Central memory CD4-positive, alpha-beta T cell (primary cell): ENCODE measurements around the gene POU2AF1.

Source experiments
- DNase-seq: peaks from one replicate; pipeline ENCODE4 v3.0.0; 2022

The POU2AF1 gene

DNA sequence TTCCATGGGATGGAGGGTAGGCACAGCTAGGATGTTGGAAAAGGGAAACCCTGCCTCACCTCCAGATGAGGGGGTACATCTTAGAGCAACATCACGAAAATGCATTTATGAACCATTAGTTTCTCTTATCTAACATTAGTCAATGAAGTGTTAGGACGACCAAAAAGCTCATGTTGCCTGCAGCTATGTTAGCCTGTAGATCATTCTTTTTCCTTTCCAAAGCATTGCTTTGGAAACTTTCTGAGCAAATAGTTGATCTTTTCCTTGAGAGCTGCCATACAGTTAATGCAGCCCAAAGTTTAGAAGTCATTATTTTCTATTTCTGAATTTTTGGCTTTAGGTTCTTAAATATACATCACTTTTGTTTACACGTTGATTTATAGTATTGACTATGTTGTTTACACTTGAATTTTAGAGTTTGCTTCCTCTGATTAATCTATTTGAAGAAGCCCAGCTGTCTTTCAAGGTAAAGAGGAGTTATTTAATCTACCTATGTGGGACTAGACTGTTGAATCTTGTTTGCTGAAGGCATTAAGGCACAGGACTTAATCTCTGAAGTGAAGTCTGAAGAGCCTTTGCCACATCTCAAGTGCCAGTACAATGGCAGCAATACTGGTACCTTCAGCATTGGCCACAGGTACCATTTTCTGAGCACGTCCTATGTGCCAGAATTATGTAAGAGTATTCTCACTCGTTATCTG, 69.7 kb downstream of the POU2AF1 start:
- no peak for DNase-seq

DNA sequence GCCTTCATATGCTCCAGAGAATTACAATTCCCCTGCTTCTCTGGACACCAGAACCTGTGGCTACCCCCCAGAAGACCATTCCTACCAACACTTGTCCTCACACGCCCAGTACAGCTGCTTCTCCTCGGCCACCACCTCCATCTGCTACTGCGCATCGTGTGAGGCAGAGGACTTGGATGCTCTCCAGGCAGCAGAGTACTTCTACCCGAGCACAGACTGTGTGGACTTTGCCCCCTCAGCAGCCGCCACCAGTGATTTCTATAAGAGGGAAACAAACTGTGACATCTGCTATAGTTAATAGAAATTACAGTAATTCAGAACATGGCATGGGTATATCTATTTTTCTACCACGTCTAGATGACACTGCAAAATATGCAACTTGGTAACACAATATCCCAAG, 70.9 kb downstream of the POU2AF1 start:
- DNase-seq: no peak

DNA sequence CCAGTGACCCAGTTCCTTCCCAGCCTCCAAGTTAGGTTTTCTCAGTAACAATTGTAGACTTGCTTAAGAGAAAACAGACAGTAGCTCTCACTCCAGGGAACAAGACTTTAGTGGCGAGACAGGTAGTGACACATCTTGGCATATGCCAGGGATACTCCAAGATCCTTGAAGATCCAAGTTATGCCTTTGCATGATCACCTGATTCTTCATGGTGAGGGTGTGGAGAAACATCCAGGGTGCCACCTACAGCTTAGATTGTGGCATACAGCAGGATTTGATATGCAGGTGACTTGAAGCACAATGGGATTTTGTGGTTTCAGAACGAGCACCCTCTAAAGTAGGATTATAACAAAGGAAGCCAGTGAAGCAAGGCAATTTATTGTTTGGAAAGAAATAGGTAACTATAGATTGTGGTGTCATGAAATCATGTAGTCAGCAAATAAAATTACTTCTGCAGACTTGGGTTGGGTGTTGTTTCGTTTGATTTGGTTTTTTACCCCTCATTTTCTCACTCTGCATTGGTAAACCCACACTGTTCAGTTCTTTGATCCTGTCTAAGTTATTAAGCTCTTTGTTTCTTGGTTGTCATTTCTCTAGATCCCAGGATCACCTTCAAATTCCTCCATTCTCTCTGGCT, 71.5 kb downstream of the POU2AF1 start:
- no peak for DNase-seq

DNA sequence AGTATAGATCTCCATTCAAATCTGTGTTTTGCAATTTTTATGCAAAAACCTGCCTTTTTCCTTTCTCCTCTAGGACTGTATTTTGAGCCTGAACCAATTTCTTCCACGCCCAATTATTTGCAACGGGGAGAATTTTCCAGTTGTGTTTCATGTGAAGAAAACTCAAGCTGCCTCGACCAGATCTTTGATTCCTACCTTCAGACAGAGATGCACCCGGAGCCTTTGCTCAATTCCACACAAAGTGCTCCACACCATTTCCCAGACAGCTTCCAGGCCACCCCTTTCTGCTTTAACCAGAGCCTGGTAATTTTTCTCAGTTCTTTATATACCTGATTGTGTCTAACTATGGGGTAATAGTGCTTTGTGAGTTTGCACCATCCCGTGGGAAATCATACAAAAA, 72.8 kb downstream of the POU2AF1 start:
- DNase-seq: no peak

DNA sequence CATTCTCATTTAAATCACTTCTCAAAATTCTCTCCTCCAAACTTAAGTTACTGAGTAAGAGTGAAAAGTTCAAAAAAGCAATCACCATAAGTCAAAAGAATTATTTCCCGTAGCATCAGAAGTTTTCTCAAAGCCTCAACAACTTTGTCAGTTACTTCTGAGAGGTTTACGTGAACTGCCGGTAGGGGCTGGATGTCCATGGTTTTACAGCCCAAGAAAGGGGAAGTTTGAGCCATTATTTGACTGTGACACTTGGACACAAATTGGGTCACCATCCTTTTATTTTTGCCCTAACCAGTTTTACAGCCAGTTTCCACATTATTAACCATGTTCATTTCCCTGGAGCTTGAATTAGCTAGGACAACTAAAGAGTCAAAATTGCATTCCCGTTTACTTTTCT, 73.2 kb downstream of the POU2AF1 start:
- DNase-seq: no peak

DNA sequence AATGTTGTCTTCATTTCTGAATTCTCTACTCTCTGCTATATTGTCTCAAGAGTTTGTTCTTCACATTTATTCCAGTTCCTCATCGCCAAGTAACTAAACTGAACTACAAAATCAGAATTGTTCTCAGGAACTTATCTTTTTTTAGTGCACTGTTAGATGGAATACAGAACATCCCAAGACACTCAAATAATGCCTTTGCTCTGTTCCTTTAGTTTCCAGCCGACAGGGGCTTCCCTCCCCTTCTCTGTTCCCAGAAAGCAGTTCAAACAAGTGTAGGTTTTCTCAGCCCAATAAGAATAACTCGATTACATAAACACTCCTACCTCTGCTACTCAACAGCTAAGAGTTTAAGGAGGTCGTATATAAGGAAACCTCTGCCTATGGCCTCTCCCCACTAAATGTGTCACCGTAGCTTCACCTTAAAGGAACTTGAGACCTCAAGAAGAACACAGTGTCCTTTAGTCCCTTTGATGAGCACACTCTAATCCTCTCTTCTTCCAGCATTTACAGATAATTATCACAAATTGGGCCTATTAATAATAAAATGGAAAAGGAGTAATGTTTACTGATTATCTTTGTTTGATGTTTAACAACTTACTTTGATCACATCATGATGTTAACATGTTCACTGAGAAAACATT, 73.8 kb downstream of the POU2AF1 start:
- DNase-seq: no peak

DNA sequence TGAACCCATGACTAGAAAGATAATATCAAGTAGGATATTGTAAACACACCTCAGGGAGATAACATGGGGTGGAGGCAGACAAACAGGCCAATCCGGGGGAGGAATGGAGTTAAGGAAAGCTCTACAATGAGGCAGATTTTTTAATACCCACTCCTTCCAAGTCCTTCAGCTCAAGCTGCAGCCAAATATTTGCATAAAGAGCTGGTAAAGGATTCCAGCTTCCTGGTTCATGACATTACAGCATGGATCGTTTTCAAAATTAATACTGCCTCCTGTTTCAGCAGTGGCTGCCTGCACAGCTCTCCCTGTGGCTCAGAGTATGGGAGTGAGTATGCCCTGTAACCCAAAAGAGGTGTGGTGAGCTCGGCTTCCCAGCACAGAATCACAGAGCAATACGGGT, 75.6 kb downstream of the POU2AF1 start:
- DNase-seq: no peak

DNA sequence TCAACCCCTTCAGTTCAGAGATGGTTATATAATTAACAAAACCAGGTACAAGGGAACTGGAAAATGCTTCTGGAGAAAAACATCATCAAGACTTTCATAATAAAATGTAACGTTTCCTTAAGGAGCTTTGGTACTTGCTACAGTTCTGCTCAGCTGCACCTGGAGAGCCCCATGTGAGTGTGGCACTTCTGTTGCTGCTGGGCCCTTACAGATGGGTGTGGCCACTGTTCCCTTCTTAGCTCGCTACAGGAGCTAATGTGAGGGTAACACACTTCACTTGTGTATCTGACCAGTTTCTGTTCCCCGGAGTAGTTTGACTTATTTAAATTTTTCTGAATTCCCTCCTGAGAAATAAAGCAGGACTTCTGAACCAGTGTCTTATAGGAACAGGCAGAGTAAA, 76.8 kb downstream of the POU2AF1 start:
- no peak for DNase-seq
